HG03280 (cell line): ENCODE measurements around the gene CCDC7.
"Not testable (repeated sequence)": the region's sequence is repeated elsewhere in the genome, so short reads cannot be mapped to it uniquely, and the experiment has no call there.

ENCODE experiments used
- ATAC-seq: cut with Tn5 transposase; IDR thresholded peaks from one replicate; pipeline ENCODE4 v1.9.1; 2021; ENCODE audit warnings: mild to moderate bottlenecking, moderate library complexity; ENCODE audit not compliant: unreplicated experiment

The CCDC7 gene

DNA sequence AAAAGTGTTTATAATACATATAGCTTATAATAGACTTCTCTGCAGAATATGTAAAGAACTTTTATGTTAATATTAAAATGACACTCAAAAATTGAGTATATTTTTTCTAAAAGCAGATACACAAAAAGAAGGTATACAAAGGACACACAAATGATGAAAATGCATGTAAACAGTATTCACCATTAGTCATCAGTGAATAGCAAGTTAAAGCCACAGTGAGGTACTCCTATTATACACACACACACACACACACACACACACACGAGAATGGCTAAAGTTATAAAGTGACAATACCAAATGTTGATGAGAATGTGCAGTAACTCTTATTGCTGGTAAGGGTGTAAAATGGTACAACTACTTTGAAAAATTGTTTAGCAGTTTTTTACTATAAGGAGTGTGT is 419.2 kb downstream of the CCDC7 start:
- no peak for ATAC-seq

DNA sequence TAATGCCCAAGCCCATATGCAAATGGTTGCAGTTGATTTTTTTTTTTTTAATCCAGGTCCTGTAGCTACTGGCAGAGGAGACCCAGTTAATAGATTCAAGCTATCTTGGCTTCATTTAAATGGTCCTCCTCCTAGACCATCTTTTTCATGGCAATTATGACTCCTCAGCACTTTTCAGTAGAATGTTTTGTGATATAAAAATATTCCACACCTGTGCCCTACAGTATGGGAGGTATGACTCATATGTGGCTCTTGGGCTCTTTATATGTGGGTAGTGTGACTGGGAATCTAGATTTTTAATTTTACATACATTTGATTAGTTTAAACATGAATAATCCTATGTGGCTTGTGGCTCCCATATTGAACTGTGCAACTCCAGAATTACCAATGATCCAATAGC is 432.0 kb downstream of the CCDC7 start:
- no peak for ATAC-seq

DNA sequence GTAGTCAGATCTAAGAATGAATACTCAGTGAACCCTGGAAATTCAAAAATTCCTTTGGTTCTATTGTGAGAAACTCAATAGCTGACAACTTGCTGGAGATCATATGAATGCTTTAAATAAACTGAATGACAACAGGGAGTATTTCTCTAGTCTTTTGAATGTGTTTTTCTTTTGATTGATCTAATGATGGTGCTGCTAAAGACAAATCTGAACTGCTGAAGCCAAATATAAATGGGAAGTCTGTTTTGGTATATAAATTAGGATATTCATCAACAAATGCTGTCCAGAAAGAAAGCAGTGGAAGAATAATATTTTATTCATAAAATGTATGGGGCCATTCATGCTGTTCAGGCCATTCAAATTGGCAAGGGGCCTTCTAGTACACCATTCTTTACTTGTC is 432.7 kb downstream of the CCDC7 start:
- ATAC-seq: no peak

DNA sequence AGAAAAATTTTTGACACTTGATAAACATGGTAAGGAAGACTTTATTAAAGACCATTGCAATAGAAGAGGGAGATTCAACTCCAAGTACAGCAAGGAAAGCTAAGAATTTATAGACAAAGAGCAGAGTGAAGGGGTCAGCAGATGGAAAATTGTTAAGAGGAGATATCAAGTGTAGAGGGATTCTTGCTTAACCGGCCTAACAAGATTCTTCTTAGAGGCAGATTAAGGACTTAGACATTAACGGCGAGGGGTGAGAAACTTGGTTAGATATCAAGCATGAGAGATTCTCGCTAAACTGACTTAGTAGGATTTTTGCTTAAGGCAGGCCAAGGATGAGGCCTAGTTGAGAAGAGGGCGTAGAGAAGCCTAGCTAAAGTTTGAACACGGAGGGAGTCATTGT is 436.1 kb downstream of the CCDC7 start:
- no peak for ATAC-seq

GRCh38 chr10:32887481-32887880 is 441.5 kb downstream of the CCDC7 start:
- ATAC-seq: no peak

GRCh38 chr10:32888161-32888927 is 442.4 kb downstream of the CCDC7 start:
- no peak for ATAC-seq

- ATAC-seq: no peak
Observed at GRCh38 chr10:32889631-32890212, 443.8 kb downstream of the CCDC7 start.

DNA sequence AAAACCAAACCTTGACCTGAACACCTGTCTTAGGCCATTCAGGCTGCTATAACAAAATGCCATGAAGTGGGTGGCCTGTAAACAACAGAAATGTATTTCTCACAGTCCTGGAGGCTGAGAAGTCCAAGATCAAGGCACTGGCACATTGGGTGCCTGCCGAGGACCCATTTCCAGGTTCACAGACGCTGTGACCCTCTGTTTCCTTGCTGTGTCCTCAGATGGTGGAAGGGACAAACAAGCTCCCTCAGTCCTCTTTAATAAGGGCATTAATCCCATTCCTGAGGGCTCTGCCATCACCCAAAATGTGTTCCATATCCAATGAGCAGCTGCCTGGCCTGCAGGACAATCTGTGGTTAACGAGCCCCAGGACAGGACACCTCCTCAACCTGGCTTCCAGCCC is 444.5 kb downstream of the CCDC7 start:
- ATAC-seq: no peak

GRCh38 chr10:32891261-32891660 is 445.3 kb downstream of the CCDC7 start:
- ATAC-seq: no peak

GRCh38 chr10:32893434-32893833 is 447.5 kb downstream of the CCDC7 start:
- ATAC-seq: no peak

GRCh38 chr10:32893916-32894664 is 448.1 kb downstream of the CCDC7 start:
- no peak for ATAC-seq

- not testable (repeated sequence) for ATAC-seq
Observed at GRCh38 chr10:32895200-32895968, 449.4 kb downstream of the CCDC7 start.

GRCh38 chr10:32901815-32902214 is 455.9 kb downstream of the CCDC7 start:
- no peak for ATAC-seq

DNA sequence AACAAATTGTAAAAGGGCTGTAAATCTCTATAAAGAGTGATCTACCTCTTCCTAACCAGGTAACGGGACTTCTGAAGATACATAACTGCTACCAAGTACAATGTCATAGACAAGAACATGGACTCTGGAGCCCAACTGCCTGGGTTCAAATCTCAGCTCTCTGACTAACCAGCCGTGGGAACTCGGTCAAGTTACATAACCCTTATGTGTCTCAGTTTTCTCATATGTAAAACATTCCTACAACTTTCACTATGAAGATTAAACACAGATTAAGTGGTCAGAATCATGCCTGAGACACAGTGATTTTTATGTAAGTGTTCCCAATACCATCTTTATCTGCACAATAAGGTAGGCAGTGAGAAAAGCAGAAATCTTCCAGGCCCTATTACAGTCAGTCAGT is 459.5 kb downstream of the CCDC7 start:
- no peak for ATAC-seq

DNA sequence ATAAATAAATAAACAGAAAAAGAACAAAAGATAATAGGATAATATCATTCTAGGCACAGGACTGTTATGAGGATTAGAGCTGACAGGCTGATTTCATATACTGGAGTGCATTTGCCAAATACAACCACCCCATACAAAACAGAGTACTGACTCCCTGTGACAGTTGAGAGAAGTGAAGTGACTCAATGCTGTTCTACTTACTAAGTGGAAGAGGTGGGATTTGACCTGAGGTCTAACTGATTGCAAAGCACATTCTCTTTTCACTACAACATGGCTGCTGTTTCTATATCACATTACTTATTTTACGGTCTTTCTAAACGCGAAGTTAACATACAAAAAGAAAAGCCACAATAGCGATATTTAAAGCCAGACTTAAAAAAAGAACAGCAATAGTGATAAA is 460.7 kb downstream of the CCDC7 start:
- no peak for ATAC-seq

- ATAC-seq: no peak
Observed at GRCh38 chr10:32909456-32909855, 463.5 kb downstream of the CCDC7 start.

GRCh38 chr10:32909970-32910369 is 464.0 kb downstream of the CCDC7 start:
- ATAC-seq: not testable (repeated sequence)

DNA sequence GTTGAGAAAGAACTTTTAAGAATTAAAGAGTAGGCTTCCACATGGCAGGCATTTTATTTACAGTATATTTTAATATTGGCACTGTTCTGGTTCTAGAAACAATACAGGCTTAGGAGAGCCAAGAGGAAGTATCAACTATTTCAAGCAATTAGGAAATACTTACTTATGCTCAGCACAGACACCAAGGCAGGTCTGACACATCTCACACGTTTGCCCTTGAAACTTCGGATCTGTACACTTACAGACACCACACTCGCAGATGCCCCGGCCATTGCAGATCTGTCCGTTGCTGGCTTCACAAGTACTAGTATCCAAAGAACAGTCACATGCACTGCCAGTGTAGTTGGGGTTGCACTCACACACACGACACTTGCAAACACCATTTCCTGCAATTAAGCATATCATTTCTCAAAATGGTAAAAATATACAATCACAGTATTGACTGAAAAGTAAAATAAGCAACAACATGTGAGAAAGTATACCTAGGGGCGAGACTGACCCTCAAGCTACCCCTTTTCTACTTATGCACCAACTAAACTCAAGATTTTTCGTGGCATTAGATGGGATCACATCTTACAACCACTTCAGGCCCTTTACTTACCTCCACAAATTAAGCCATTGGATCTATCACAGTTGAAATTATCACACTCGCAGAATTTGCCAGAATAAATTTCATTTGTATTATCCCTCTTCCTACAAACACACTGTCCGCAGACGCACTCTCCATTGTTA is 465.5 kb downstream of the CCDC7 start:
- no peak for ATAC-seq

GRCh38 chr10:32917817-32918216 is 471.9 kb downstream of the CCDC7 start:
- ATAC-seq: not testable (repeated sequence)

DNA sequence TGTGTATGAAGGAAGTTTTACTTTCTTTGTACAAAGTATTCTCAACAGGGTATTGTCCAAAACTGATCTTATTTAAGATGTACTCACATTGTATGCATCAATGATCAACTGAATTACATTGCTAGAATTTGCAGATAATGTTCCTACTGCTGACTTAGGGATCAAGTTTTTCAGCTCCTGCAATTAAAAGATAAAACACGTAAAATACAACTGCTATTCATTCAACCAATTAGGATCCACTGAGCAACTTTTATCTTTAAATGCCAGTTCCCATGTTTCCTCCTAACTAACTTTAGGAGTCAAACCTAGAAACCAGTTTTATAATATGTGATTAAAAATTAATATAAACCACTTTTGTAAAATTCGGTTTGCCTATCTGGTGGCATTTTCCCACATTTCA is 476.2 kb downstream of the CCDC7 start:
- no peak for ATAC-seq

DNA sequence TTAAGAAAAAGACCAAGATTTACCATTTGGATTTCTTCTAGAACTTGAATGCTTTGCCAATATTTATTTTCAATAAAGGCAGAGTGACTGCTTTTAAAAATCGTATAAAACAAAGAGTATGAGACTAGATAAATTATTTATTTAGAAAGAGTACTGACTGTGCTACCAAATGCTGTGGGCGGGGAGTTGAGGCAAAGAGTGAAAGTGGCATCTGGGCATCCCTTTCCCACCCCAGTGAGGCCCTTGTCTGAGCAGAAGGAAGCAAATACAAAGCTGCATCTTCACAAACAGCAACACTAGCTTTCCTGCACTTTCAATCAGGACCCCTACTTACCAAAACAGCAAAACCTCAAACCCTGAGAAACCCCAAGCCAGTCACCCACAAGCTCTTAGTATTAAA is 477.2 kb downstream of the CCDC7 start:
- no peak for ATAC-seq
